Astrocyte of the spinal cord (primary cell): ENCODE results near the gene MCUB.

Experiments used
- DNase-seq: peaks from one replicate; pipeline ENCODE4 v3.0.0; 2011; ENCODE audit warnings: low read depth, low spot score
- H3K4me3 ChIP-seq: 2 replicates; pipeline ENCODE4 v1.5.1; 2011; ENCODE audit warnings: low read depth, mild to moderate bottlenecking, low read length, moderate library complexity
- CTCF ChIP-seq: IDR thresholded peaks from 2 replicates; pipeline ENCODE4 v1.5.1; 2012; ENCODE audit warnings: low read depth, mild to moderate bottlenecking, low read length, inconsistent platforms
- in situ Hi-C: cut with HindIII; loops from 2 replicates; pipeline ENCODE4 v1.10.0; 2017; ENCODE audit warnings: low sequenced_read_pairs

The MCUB gene

DNA sequence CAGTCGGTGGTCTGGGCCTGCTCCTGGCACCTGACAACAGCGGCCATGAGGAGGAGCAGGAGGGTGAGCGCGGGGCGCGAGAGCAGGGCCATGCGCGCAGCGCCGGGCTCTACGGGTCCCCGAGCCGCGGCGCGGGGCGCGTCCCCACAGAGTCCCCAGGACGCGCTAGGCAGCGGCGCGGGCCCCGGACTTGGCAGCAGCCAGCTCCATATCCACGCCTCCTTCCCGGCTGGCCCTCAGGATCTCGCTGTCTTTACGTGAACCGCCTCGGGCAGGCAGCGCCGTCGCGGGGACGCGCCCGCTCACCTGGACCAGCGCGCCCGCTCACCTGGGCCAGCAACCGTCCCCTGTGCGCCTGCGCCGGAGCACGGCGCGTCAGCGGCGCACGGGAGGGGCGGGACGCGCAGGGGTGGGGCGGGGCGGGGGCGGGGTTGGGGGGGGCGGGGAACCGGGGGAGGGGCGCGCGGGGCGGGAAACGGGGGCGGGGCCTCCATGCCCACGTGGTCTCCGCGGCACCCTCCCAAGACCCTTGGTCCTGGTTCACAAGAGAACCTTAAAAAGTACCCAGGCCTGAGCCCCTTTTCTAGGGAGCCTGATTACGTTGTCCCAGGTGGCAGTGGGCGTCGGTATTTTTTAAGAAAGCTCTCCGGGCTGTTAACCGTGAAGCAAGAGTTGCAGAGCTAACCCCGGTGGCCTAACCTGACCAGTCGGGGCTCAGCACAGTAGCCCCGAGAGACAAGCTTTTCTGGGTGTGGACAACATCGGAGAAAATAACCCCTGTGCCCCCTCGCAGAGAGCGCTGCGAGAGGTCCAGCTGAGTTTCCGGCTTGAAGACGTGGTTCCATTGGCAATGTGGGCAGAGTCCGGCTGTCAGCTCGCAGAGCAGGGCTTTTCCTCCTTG lies 169.9 kb downstream of the MCUB start, which contains the start of gene PLA2G12A:
TSS of gene PLA2G12A (minus strand) at position 353 of the 901 bp plus-strand sequence. CDS start at position 92, 261 bp downstream.
- H3K4me3 ChIP-seq = peak within 1 kb of the TSS; percentile 80
- DNase-seq = peak; percentile 67
- TF ChIP-seq CTCF = no peak
- in situ Hi-C loops = no loop called here

- TF ChIP-seq CTCF = no peak
- in situ Hi-C loops = no loop called here
- no peak for DNase-seq
- peak overlapping the region; percentile 80 for H3K4me3 ChIP-seq
Measured at GRCh38 chr4:109730619-109731545, 170.8 kb downstream of the MCUB start.

DNA sequence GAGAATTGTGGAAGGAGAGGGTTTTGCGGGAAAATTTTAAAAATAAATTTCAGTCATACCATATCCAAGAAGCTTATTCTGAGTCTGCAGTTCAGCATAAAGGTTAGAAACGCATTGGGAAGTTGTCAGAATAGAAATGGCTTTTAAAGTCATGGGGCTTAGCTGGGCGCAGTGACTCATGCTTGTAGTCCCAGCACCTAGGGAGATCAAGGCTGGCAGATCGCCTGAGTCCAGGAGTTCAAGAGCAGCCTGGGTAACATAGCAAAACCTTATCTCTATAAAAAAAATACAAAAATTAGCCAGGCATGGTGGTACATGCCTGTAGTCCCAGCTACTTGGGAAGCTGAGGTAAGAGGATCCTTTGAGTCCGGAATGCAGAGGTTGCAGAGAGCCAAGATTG lies 173.7 kb downstream of the MCUB start:
- no peak for TF ChIP-seq CTCF
- H3K4me3 ChIP-seq = no peak overlapping the region
- in situ Hi-C loops = no loop called here
- no peak for DNase-seq

DNA sequence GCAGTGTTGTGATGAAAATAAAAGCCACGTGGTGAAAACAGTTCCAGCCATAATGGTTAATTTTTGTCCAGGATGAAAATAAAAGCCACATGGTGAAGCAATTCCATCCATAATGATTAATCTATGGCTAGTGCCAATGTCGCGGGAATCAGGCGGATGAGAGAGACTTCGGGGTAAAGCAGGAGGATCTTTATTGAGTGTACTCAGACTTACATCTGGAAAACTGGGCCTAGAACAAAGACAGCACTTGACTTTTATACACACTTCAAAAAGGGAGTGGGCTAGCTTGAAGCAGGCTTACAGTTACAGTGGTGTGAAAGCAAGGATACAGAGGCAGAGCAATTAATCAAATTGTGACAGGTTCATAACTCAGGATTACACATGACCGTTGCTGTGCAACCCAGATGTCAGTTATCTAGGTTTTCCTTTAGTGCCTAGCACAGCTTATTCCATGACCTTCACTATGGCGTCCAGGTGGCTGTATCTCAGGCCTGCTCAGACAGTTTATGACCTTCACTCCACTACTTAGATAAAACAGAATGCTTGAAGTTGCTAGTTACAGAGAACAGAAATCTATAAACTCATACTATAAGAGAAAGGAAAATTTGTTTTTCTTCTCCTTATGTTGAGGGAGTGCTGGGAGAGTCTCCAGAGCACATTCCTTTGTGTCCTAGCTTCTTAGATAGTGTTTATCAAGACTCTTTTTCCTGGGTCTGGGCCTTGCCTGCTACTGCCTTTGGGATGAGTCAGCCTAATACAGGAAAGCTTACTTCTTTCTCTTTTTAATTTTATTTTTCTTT lies 175.7 kb downstream of the MCUB start:
- H3K4me3 ChIP-seq = no peak overlapping the region
- TF ChIP-seq CTCF = no peak
- no peak for DNase-seq
- in situ Hi-C loops = no loop called here
